ENCODE data around the gene C17orf78.

Gene C17orf78

DNA sequence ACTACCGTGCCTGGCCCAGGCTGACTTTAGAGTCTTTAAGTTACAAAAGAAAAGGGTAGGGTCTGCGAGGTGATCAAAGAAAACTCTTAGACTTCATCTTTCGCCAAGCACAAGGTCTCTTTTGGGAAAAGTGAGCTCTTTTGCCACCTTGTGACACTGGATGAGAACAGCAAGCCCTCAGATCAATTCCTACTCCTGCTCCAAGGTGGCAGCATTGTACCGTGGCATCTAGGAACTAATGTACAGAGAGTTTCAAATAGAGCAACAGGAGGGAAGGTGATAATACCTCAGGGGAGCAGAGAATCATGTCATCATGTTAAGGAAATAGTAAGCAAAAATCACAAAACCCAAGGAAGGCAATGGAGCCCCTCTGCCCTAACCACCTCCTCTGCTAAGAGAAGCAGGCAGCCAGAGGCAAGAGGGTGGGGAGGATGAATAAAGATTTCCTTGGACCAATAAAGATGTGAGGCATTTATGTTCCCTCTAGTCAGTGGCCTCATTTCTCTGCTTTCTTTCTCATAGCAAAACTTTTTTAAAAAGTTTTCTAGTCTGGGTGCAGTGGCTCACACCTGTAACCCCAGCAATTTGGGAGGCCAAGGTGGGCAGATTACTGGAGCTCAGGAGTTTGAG, 2.1 kb upstream of the C17orf78 start:
- no peak overlapping the region for H3K4me2 ChIP-seq (ENCODE audit: low read depth, low read length, poor library complexity, severe bottlenecking)
- H3K36me3 ChIP-seq (ENCODE audit: insufficient read depth, low read length): no peaks in the 10 kb centered on the region
- H3K4me1 ChIP-seq (ENCODE audit: insufficient read depth, low read length, poor library complexity, severe bottlenecking): no peaks in the 10 kb centered on the region
- no peak overlapping the region for H3K4me3 ChIP-seq (ENCODE audit: low read length, poor library complexity, severe bottlenecking)
- H3K9me3 ChIP-seq (ENCODE audit: insufficient read depth, low read depth, low read length): no peaks in the 10 kb centered on the region
- no peaks in the 10 kb centered on the region for H4K20me1 ChIP-seq (ENCODE audit: insufficient read depth, low read length, poor library complexity, severe bottlenecking)
- H3K79me2 ChIP-seq (ENCODE audit: insufficient read depth, low read length): no peaks in the 10 kb centered on the region
- no peaks in the 10 kb centered on the region for H3K27me3 ChIP-seq (ENCODE audit: insufficient read depth, low read length, poor library complexity, severe bottlenecking)
- H3K9me2 ChIP-seq (replicated peaks; ENCODE audit: low read depth, low read length): no peaks in the 10 kb centered on the region
- H3K9ac ChIP-seq (ENCODE audit: low read depth, low read length, poor library complexity, severe bottlenecking): no peak overlapping the region
- no peaks in the 10 kb centered on the region for H3F3A ChIP-seq (ENCODE audit: low read depth)
- TF ChIP-seq EZH2phosphoT487 (IDR thresholded peaks at IDR 0.05; ENCODE audit: borderline replicate concordance) (no peak), CTCF (conservative IDR thresholded peaks at IDR 0.05; ENCODE audit: low read length) (peak; percentile 100)
- peak overlapping the region; percentile 69 for H2AFZ ChIP-seq (ENCODE audit: low read length)

DNA sequence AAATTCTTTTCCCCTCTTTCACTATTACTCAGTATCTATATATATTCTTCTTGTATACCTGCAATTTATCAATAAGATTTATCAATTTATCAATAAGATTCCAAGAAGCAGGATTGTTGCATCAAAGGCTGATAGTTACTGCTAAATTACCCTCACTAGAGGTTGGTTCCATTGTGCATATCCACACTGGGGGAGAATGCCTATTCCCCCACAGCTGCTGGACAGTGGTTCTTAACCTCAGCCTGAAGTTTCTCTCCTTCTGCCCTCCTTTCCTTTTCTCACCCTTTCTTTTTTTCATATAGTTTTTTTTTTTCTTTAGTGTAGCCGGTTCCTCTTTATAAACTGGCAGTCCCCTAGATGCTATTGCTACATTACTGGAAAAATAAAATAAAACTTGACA, 6.3 kb downstream of the C17orf78 start:
- Histone ChIP-seq H3K4me3 (ENCODE audit: low read length, poor library complexity, severe bottlenecking) (no peak overlapping the region), H3K9me2 (replicated peaks; ENCODE audit: low read depth, low read length) (no peaks in the 10 kb centered on the region), H3K79me2 (ENCODE audit: insufficient read depth, low read length) (no peaks in the 10 kb centered on the region), H3K9ac (ENCODE audit: low read depth, low read length, poor library complexity, severe bottlenecking) (no peak overlapping the region), H2AFZ (ENCODE audit: low read length) (no peak overlapping the region), H3K4me1 (ENCODE audit: insufficient read depth, low read length, poor library complexity, severe bottlenecking) (no peaks in the 10 kb centered on the region), H3F3A (ENCODE audit: low read depth) (no peaks in the 10 kb centered on the region), H3K4me2 (ENCODE audit: low read depth, low read length, poor library complexity, severe bottlenecking) (no peak overlapping the region), H3K9me3 (ENCODE audit: insufficient read depth, low read depth, low read length) (no peaks in the 10 kb centered on the region), H3K27me3 (ENCODE audit: insufficient read depth, low read length, poor library complexity, severe bottlenecking) (no peaks in the 10 kb centered on the region), H4K20me1 (ENCODE audit: insufficient read depth, low read length, poor library complexity, severe bottlenecking) (no peaks in the 10 kb centered on the region), H3K36me3 (ENCODE audit: insufficient read depth, low read length) (no peaks in the 10 kb centered on the region)
- TF ChIP-seq EZH2phosphoT487 (IDR thresholded peaks at IDR 0.05; ENCODE audit: borderline replicate concordance): no peak
- TF ChIP-seq CTCF (conservative IDR thresholded peaks at IDR 0.05; ENCODE audit: low read length): no peak

DNA sequence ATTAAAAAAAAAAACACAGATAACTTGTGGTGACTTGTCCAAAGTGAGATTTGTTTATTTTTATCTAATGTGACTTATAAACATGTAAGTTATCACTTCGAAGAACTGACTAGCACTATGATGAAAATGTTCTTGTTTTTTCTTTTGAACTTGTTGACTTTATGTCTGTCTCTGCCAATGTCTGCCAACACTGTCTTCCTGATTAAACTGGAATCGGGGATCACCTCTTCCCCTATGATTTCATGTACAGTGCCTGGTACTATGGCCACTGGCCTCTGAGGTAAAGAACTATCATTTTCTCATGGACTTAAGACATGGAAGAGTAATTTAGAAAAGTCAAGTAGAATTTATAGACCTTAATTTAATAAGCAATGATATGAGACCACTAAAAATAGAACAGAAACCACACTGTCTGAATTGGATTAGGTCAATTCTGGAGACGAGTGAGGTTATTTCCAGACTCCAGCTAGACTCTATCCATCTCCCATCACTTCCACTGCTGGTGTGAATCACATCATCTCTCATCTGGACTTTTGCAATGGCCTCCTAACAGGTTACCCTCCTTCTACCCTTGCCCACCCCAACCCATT, 8.9 kb downstream of the C17orf78 start:
- Histone ChIP-seq H2AFZ (ENCODE audit: low read length) (no peak overlapping the region), H3K36me3 (ENCODE audit: insufficient read depth, low read length) (no peaks in the 10 kb centered on the region), H3F3A (ENCODE audit: low read depth) (no peaks in the 10 kb centered on the region), H3K4me2 (ENCODE audit: low read depth, low read length, poor library complexity, severe bottlenecking) (no peak overlapping the region), H3K9me3 (ENCODE audit: insufficient read depth, low read depth, low read length) (no peaks in the 10 kb centered on the region), H3K27me3 (ENCODE audit: insufficient read depth, low read length, poor library complexity, severe bottlenecking) (no peaks in the 10 kb centered on the region), H3K79me2 (ENCODE audit: insufficient read depth, low read length) (no peaks in the 10 kb centered on the region), H3K4me1 (ENCODE audit: insufficient read depth, low read length, poor library complexity, severe bottlenecking) (no peaks in the 10 kb centered on the region), H3K9ac (ENCODE audit: low read depth, low read length, poor library complexity, severe bottlenecking) (no peak overlapping the region), H3K4me3 (ENCODE audit: low read length, poor library complexity, severe bottlenecking) (no peak overlapping the region), H3K9me2 (replicated peaks; ENCODE audit: low read depth, low read length) (no peaks in the 10 kb centered on the region), H4K20me1 (ENCODE audit: insufficient read depth, low read length, poor library complexity, severe bottlenecking) (no peaks in the 10 kb centered on the region)
- TF ChIP-seq CTCF (conservative IDR thresholded peaks at IDR 0.05; ENCODE audit: low read length): no peak
- no peak for TF ChIP-seq EZH2phosphoT487 (IDR thresholded peaks at IDR 0.05; ENCODE audit: borderline replicate concordance)
